IMR-90 (cell line): ENCODE results near the gene SSR4. TPM values are rescaled to one million over a fixed set of nuclear protein-coding genes. Genes with fewer than 3 reads are reported as not detected.

ENCODE experiments used
- ATAC-seq: fragments of 200-7000 bp; cut with Tn5 transposase; 2 replicates; pipeline ENCODE4 v1.9.1; 2020; ENCODE audit warnings: low read depth, mild to moderate bottlenecking, moderate library complexity
- BruUV-seq: library from RNA; stranded (reverse); fragments of 400-500 nt; replicated peaks from 2 replicates; lab custom pipeline; 2021; lab: Mats Ljungman, UMichigan
- CTCF ChIA-PET: fragments of 300-600 bp; formaldehyde crosslinking; extraction: SDS; loops from one replicate; lab custom pipeline; 2021; ENCODE audit warnings: antibody characterized with exemption; lab: Yijun Ruan, JAX
- POLR2A ChIA-PET: fragments of 300-600 bp; sonication (Branson Sonifier 250); formaldehyde crosslinking; loops from one replicate; lab custom pipeline; 2022; ENCODE audit warnings: antibody characterized with exemption; ENCODE audit not compliant: unreplicated experiment; lab: Charles Lee
- DNase-seq: peaks from one replicate; pipeline ENCODE4 v3.0.0; 2013
- H2AFZ ChIP-seq: replicated peaks from 2 replicates; pipeline ENCODE3; 2013; ENCODE audit warnings: low read length, mild to moderate bottlenecking; ENCODE audit not compliant: poor library complexity
- H2AK5ac ChIP-seq: 2 replicates; pipeline ENCODE4 v1.6.1; 2013; ENCODE audit warnings: low read depth, low read length, inconsistent platforms
- H2AK9ac ChIP-seq: replicated peaks from 2 replicates; pipeline ENCODE3; 2013; ENCODE audit warnings: mild to moderate bottlenecking, low read depth, low read length, moderate library complexity; ENCODE audit not compliant: poor library complexity
- H2BK120ac ChIP-seq: 2 replicates; pipeline ENCODE4 v1.6.1; 2013; ENCODE audit warnings: low read depth, low read length, inconsistent platforms
- H2BK15ac ChIP-seq: 3 replicates; pipeline ENCODE4 v1.6.1; 2013; ENCODE audit warnings: low read depth, low read length, inconsistent platforms
- H2BK20ac ChIP-seq: 2 replicates; pipeline ENCODE4 v1.6.1; 2013; ENCODE audit warnings: low read depth, mild to moderate bottlenecking, inconsistent platforms, low read length, moderate library complexity
- H2BK5ac ChIP-seq: 2 replicates; pipeline ENCODE4 v1.6.1; 2013; ENCODE audit warnings: mild to moderate bottlenecking, low read depth, low read length, inconsistent platforms; ENCODE audit not compliant: poor library complexity, severe bottlenecking
- H3K14ac ChIP-seq: replicated peaks from 2 replicates; pipeline ENCODE4 v1.6.1; 2013; ENCODE audit warnings: low read depth, low read length, inconsistent platforms
- H3K18ac ChIP-seq: 2 replicates; pipeline ENCODE4 v1.6.1; 2013; ENCODE audit warnings: low read depth, low read length, control low read depth
- H3K23ac ChIP-seq: 2 replicates; pipeline ENCODE4 v1.6.1; 2013; ENCODE audit warnings: low read depth, low read length, inconsistent platforms
- H3K27ac ChIP-seq: 2 replicates; pipeline ENCODE4 v1.5.1; 2013; ENCODE audit warnings: mild to moderate bottlenecking, control low read depth, low read length; ENCODE audit not compliant: insufficient read depth
- H3K27me3 ChIP-seq: 2 replicates; pipeline ENCODE4 v1.6.1; 2013; ENCODE audit warnings: low read length; ENCODE audit not compliant: control insufficient read depth, insufficient read depth
- H3K36me3 ChIP-seq: 2 replicates; pipeline ENCODE4 v1.6.1; 2013; ENCODE audit warnings: low read length, mixed read lengths; ENCODE audit not compliant: control insufficient read depth, insufficient read depth
- H3K4ac ChIP-seq: 2 replicates; pipeline ENCODE4 v1.6.1; 2013; ENCODE audit warnings: low read depth, low read length, inconsistent platforms
- H3K4me1 ChIP-seq: 2 replicates; pipeline ENCODE4 v1.6.1; 2013; ENCODE audit warnings: low read length, mixed read lengths; ENCODE audit not compliant: control insufficient read depth, insufficient read depth
- H3K4me2 ChIP-seq: 2 replicates; pipeline ENCODE4 v1.6.1; 2013; ENCODE audit warnings: low read depth, mild to moderate bottlenecking, control low read depth, low read length, moderate library complexity
- H3K4me3 ChIP-seq: 2 replicates; pipeline ENCODE4 v1.5.1; 2013; ENCODE audit warnings: low read depth, mild to moderate bottlenecking, control low read depth, low read length, moderate library complexity; ENCODE audit not compliant: insufficient read depth
- H3K56ac ChIP-seq: 2 replicates; pipeline ENCODE4 v1.6.1; 2013; ENCODE audit warnings: low read length, inconsistent platforms; ENCODE audit not compliant: insufficient read depth; ENCODE audit errors: extremely low read depth
- H3K79me1 ChIP-seq, 2 experiments: 2 replicates each; pipeline ENCODE4 v1.6.1; 2013; ENCODE audit warnings: low read length in 2 of 2, inconsistent platforms in 1 of 2, low read depth in 1 of 2
- H3K9ac ChIP-seq: 2 replicates; pipeline ENCODE4 v1.6.1; 2013; ENCODE audit warnings: low read depth, low read length, control low read depth
- H3K9me1 ChIP-seq: 2 replicates; pipeline ENCODE4 v1.6.1; 2013; ENCODE audit warnings: low read length, inconsistent platforms; ENCODE audit not compliant: insufficient read depth
- H3K9me3 ChIP-seq: 2 replicates; pipeline ENCODE4 v1.6.1; 2013; ENCODE audit warnings: low read length; ENCODE audit not compliant: control insufficient read depth, insufficient read depth
- H4K20me1 ChIP-seq: 2 replicates; pipeline ENCODE4 v1.6.1; 2013; ENCODE audit warnings: low read length, inconsistent platforms; ENCODE audit not compliant: insufficient read depth
- H4K5ac ChIP-seq: 2 replicates; pipeline ENCODE4 v1.6.1; 2013; ENCODE audit warnings: mild to moderate bottlenecking, low read depth, low read length, control low read depth
- H4K8ac ChIP-seq, 2 experiments: 2 replicates each; pipeline ENCODE4 v1.6.1; 2013; ENCODE audit warnings: low read depth in 2 of 2, low read length in 2 of 2, control low read depth in 1 of 2, inconsistent platforms in 1 of 2
- H4K91ac ChIP-seq: 2 replicates; pipeline ENCODE4 v1.6.1; 2013; ENCODE audit warnings: low read depth, low read length, inconsistent platforms; ENCODE audit not compliant: insufficient read depth
- BHLHE40 ChIP-seq: fragments of 150-350 bp; IDR thresholded peaks from 2 replicates; pipeline ENCODE4 v1.6.1; 2016; ENCODE audit warnings: mild to moderate bottlenecking, low read depth, low read length
- MXI1 ChIP-seq: IDR thresholded peaks from 2 replicates; pipeline ENCODE4 v1.6.1; 2012; ENCODE audit warnings: low read depth, mild to moderate bottlenecking, low read length, moderate library complexity, borderline replicate concordance
- NFE2L2 ChIP-seq: fragments of 150-350 bp; IDR thresholded peaks from 2 replicates; pipeline ENCODE4 v1.6.1; 2016; ENCODE audit warnings: low read depth, mild to moderate bottlenecking, low read length
- USF2 ChIP-seq: fragments of 150-350 bp; IDR thresholded peaks from 2 replicates; pipeline ENCODE4 v1.6.1; 2017; ENCODE audit warnings: mild to moderate bottlenecking, antibody characterized with exemption, low read length, low read depth
- WGBS, 2 experiments: methylation state at CpG; one replicate each; pipeline versions ENCODE4 v1.1.5 to v1.1.7; 2013; ENCODE audit warnings: missing lambda C conversion rate in 2 of 2; ENCODE audit not compliant: insufficient read length in 1 of 2; ENCODE audit errors: extremely low coverage in 2 of 2; 5-methylcytosine and 5-hydroxymethylcytosine counted together
- dilution Hi-C: fragments of 300-500 bp; cut with HindIII; formaldehyde crosslinking; loops from one replicate; pipeline ENCODE4 v1.14.3; 2018; ENCODE audit warnings: low sequenced_read_pairs; ENCODE audit not compliant: unreplicated experiment
- in situ Hi-C: fragments of 300-500 bp; cut with MboI; formaldehyde crosslinking; loops from 3 replicates; pipeline ENCODE4 v1.14.3; 2019; ENCODE audit warnings: low sequenced_read_pairs, inconsistent platforms, mixed read lengths
- intact Hi-C: fragments of 100-400 bp; cut with micrococcal nuclease; formaldehyde crosslinking; loops from 2 replicates; pipeline ENCODE4 v1.10.0; 2022
- polyA plus RNA-seq, 3 experiments: library from polyadenylated mRNA; depleted of rRNA; stranded (reverse); fragments of >200 nt; gene quantifications; 2 replicates each; pipeline ENCODE4 v1.2.3, GENCODE V29; 2012; ENCODE audit warnings: low replicate concordance in 1 of 3
- total RNA-seq: library from RNA; depleted of rRNA; stranded (reverse); fragments of >200 nt; gene quantifications from 2 replicates; pipeline ENCODE4 v1.2.3, GENCODE V29; 2012

Gene SSR4
- total and polyA plus RNA-seq, 2 of the 4 experiments (the other 2 are of a cell fraction): 141 to 480 TPM

GRCh38 chrX:153767674-153768055, 26.8 kb upstream of the SSR4 start:
- ChIA-PET POLR2A (no interaction called here), CTCF (no interaction called here)
- dilution Hi-C loops (no loop called here), intact Hi-C loops (no loop called here), in situ Hi-C loops (loop anchor here (10.0 kb wide), 1 partner anchor 197 kb away; no protein-coding TSS in a partner anchor)
- ATAC-seq: no peak
- Histone ChIP-seq H3K27me3 (no peaks in the 10 kb centered on the region), H3K4me3 (no peak overlapping the region), H3K56ac (no peak overlapping the region), H2AFZ (no peak overlapping the region), H4K8ac (no peak overlapping the region), H4K20me1 (no peaks in the 10 kb centered on the region; the same call in 1 of the 2 replicates), H2BK5ac (no peak overlapping the region), H3K4me1 (peaks cover 17% of the 10 kb centered on the region), H3K36me3 (no peaks in the 10 kb centered on the region; the same call in 1 of the 2 replicates), H4K91ac (no peak overlapping the region), H3K9ac (no peak overlapping the region), H3K14ac (no peak overlapping the region), H3K18ac (no peak overlapping the region), H2AK9ac (no peak overlapping the region), H3K9me3 (no peaks in the 10 kb centered on the region; the same call in 1 of the 2 replicates), H3K4ac (no peak overlapping the region), H2BK120ac (no peak overlapping the region), H2AK5ac (no peak overlapping the region), H3K79me1 (peaks cover 0 to 17% of the 10 kb centered on the region in 2 experiments; a peak in 2 of 4 replicates), H2BK20ac (no peak overlapping the region), H4K5ac (no peak overlapping the region), H3K4me2 (no peak overlapping the region), H3K23ac (no peak overlapping the region), H3K9me1 (no peaks in the 10 kb centered on the region), H2BK15ac (no peak overlapping the region), H3K27ac (no peak overlapping the region)
- TF ChIP-seq BHLHE40: no peak
- no peak for TF ChIP-seq USF2
- TF ChIP-seq NFE2L2: no peak
- TF ChIP-seq MXI1: no peak
- no TSS peak for BruUV-seq
- DNase-seq: no peak
- WGBS, 2 experiments: 80% methylated on average over 4 of the region's 20 CpGs; no CpG with 5 or more reads in 1 of the 2 experiments
